Stomach (tissue), 19 donors: ENCODE data around the gene LRP10. TPM values are rescaled to one million over a fixed set of nuclear protein-coding genes. Genes with fewer than 3 reads are reported as not detected.

Experiments
- DNase-seq, 2 donors: peaks; one replicate each; pipeline versions ENCODE4 v3.0.0 to v3.0.0-alpha.2; 2013 to 2019
- H3K27ac ChIP-seq, 5 donors: fragments of 200-600 bp in 4 of 5; sonication (generic) in 4 of 5; one replicate each; pipeline ENCODE4 v1.5.1; 2013 to 2019; ENCODE audit warnings: mild to moderate bottlenecking in 1 of 5, moderate library complexity in 1 of 5
- H3K27me3 ChIP-seq, 3 donors: fragments of 200-600 bp; sonication (generic); one replicate each; pipeline ENCODE4 v1.5.1; 2017 to 2019; ENCODE audit warnings: mixed run types in 1 of 3
- H3K36me3 ChIP-seq, 4 donors: fragments of 200-600 bp; sonication (generic); 1 replicate in 3 of 4; 2 replicates in 1 of 4; pipeline ENCODE4 v1.5.1; 2016 to 2019
- H3K4me1 ChIP-seq, 4 donors: fragments of 200-600 bp; sonication (generic); one replicate each; pipeline ENCODE4 v1.5.1; 2016 to 2019
- H3K4me3 ChIP-seq, 4 donors: fragments of 200-600 bp; sonication (generic) in 3 of 4; one replicate each; pipeline ENCODE4 v1.5.1; 2016 to 2019; ENCODE audit warnings: mild to moderate bottlenecking in 1 of 4
- H3K9me3 ChIP-seq, 4 donors: fragments of 200-600 bp; sonication (generic); one replicate each; pipeline ENCODE4 v1.5.1; 2016 to 2019
- EP300 ChIP-seq: sonication (generic); formaldehyde crosslinking; IDR thresholded peaks from one replicate; pipeline ENCODE4 v1.6.1; 2017; ENCODE audit warnings: antibody characterized with exemption
- POLR2A ChIP-seq, 4 donors: fragments of 450-650 bp; IDR thresholded peaks; one replicate each; pipeline ENCODE4 v1.6.1; 2016; ENCODE audit warnings: antibody characterized with exemption in 4 of 4, control low read depth in 2 of 4, mild to moderate bottlenecking in 1 of 4, moderate library complexity in 1 of 4
- POLR2AphosphoS5 ChIP-seq, 3 donors: sonication (generic); formaldehyde crosslinking; IDR thresholded peaks; one replicate each; pipeline ENCODE4 v1.6.1; 2016; ENCODE audit warnings: antibody characterized with exemption in 3 of 3
- WGBS, 5 donors: extraction: QIAGEN DNeasy Blood & Tissue Kit in 3 of 5; methylation state at CpG; one replicate each; pipeline versions ENCODE4 v1.1.5 to v1.1.7; 2013 to 2018; 5-methylcytosine and 5-hydroxymethylcytosine counted together
- intact Hi-C: fragments of 100-400 bp; cut with DNase I; formaldehyde crosslinking; loops from one replicate; pipeline ENCODE4 v1.15.1; 2023; ENCODE audit warnings: low total_unique reads
- long read RNA-seq, 10 donors: transcript quantifications; one replicate each; lab custom pipeline, GENCODE V29; 2026
- polyA plus RNA-seq, 3 donors: library from polyadenylated mRNA; stranded (reverse); fragments of 200-250 nt; gene quantifications; one replicate each; pipeline ENCODE4 v1.2.3, GENCODE V29; 2013
- total RNA-seq, 5 donors: library from RNA; depleted of rRNA; stranded (reverse); fragments of >200 nt; gene quantifications; one replicate each; pipeline versions ENCODE4 v1.1.0 to v1.2.3, GENCODE V29; 2014 to 2016
- TF ChIP-seq, protein P1 (sequence below), 7 experiments: fragments of 450-650 bp in 4 of 7; fragments of 200-600 bp in 3 of 7; sonication (generic) in 3 of 7; IDR thresholded peaks; one replicate each; pipeline ENCODE4 v1.5.1; 2016 to 2019; ENCODE audit warnings: antibody characterized with exemption in 7 of 7, control low read depth in 2 of 7, mild to moderate bottlenecking in 1 of 7
- donor health status: healthy with polysubstance abuse.
- donor health status: Bipolar disorder and iron deficiency.
- donor health status: healthy.

The LRP10 gene
- 100 to 1,000 TPM in 3 of 5 donors, 10 to 100 TPM in 2; 37.1 to 277 (median 112) TPM for total RNA-seq
- 10 to 100 TPM; 25.1 to 47.3 (median 26.9) TPM for polyA plus RNA-seq
- long read RNA-seq, donor 1, full-length matches to known transcripts: 7 of 33 reads
- long read RNA-seq, donor 1, partial matches to known transcripts: 26 of 33 reads
- long read RNA-seq, donor 1, other reads (novel, unspliced or antisense): 0 of 33 reads
- long read RNA-seq, donor 2, full-length matches to known transcripts: 12 of 12 reads
- long read RNA-seq, donor 2, partial matches to known transcripts: 0 of 12 reads
- long read RNA-seq, donor 2, other reads (novel, unspliced or antisense): 0 of 12 reads
- long read RNA-seq, donor 3, full-length matches to known transcripts: 8 of 14 reads
- long read RNA-seq, donor 3, partial matches to known transcripts: 6 of 14 reads
- long read RNA-seq, donor 3, other reads (novel, unspliced or antisense): 0 of 14 reads
- long read RNA-seq, donor 4: 0 reads
- long read RNA-seq, donor 5, full-length matches to known transcripts: 10 of 21 reads
- long read RNA-seq, donor 5, partial matches to known transcripts: 11 of 21 reads
- long read RNA-seq, donor 5, other reads (novel, unspliced or antisense): 0 of 21 reads
- long read RNA-seq, donor 6, full-length matches to known transcripts: 28 of 71 reads
- long read RNA-seq, donor 6, partial matches to known transcripts: 43 of 71 reads
- long read RNA-seq, donor 6, other reads (novel, unspliced or antisense): 0 of 71 reads
- long read RNA-seq, donor 7, full-length matches to known transcripts: 21 of 68 reads
- long read RNA-seq, donor 7, partial matches to known transcripts: 47 of 68 reads
- long read RNA-seq, donor 7, other reads (novel, unspliced or antisense): 0 of 68 reads
- long read RNA-seq, donor 8, full-length matches to known transcripts: 12 of 28 reads
- long read RNA-seq, donor 8, partial matches to known transcripts: 16 of 28 reads
- long read RNA-seq, donor 8, other reads (novel, unspliced or antisense): 0 of 28 reads
- long read RNA-seq, donor 9, full-length matches to known transcripts: 7 of 62 reads
- long read RNA-seq, donor 9, partial matches to known transcripts: 55 of 62 reads
- long read RNA-seq, donor 9, other reads (novel, unspliced or antisense): 0 of 62 reads
- long read RNA-seq, donor 10, full-length matches to known transcripts: 4 of 4 reads
- long read RNA-seq, donor 10, partial matches to known transcripts: 0 of 4 reads
- long read RNA-seq, donor 10, other reads (novel, unspliced or antisense): 0 of 4 reads

DNA sequence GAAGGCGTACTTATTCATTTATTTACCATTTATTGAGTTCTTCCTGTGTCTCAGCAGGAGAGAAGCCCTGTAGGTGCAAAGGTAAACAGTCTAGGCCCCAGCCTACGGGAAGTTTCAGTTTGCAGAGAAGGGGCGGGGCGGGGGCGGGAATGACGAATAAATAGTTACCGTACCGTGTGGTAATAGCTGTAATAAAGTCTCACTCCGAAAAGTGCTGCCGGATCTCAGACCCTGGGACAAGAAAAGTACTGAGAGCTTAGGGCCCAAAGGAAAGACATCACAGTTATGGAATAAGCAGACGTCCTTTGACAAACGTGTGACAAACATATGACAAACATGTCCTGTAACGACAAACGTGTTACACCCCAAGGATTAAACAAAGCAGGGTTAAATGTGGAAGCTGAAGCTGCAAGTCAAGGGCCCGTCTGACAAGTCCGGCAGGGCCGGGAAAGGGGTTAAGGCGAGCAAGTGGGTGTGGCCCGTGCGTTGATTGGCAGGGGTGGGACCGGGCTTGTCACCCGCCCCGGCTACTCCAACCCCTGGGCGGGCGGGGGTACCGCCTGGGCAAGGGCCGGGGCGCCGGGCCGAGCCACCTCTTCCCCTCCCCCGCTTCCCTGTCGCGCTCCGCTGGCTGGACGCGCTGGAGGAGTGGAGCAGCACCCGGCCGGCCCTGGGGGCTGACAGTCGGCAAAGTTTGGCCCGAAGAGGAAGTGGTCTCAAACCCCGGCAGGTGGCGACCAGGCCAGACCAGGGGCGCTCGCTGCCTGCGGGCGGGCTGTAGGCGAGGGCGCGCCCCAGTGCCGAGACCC is at the start of gene LRP10:
LRP10 (plus strand) TSS at position 517 of the 809 bp plus-strand sequence. CDS start 564 bp downstream, outside the sequence.
- Histone ChIP-seq H3K4me3 (peak within 1 kb of the TSS; percentile 70 to 99 (median 92)), H3K27me3 (no peaks in the 10 kb centered on the region), H3K36me3 (peaks cover 25 to 34% (median 34%) of the 10 kb centered on the region in 4 donors), H3K9me3 (no peaks in the 10 kb centered on the region), H3K4me1 (peaks cover 25 to 59% (median 46%) of the 10 kb centered on the region in 4 donors), H3K27ac (peak within 1 kb of the TSS; percentile 94 to 100 (median 99))
- TF ChIP-seq, protein P1, sequence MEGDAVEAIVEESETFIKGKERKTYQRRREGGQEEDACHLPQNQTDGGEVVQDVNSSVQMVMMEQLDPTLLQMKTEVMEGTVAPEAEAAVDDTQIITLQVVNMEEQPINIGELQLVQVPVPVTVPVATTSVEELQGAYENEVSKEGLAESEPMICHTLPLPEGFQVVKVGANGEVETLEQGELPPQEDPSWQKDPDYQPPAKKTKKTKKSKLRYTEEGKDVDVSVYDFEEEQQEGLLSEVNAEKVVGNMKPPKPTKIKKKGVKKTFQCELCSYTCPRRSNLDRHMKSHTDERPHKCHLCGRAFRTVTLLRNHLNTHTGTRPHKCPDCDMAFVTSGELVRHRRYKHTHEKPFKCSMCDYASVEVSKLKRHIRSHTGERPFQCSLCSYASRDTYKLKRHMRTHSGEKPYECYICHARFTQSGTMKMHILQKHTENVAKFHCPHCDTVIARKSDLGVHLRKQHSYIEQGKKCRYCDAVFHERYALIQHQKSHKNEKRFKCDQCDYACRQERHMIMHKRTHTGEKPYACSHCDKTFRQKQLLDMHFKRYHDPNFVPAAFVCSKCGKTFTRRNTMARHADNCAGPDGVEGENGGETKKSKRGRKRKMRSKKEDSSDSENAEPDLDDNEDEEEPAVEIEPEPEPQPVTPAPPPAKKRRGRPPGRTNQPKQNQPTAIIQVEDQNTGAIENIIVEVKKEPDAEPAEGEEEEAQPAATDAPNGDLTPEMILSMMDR (IDR thresholded peaks at IDR 0.05): no peak
- TF ChIP-seq POLR2AphosphoS5 (IDR thresholded peaks at IDR 0.05): peak; percentile 4 to 82 (median 73)
- TF ChIP-seq POLR2A (IDR thresholded peaks at IDR 0.05): peak in 1 of 4 donors; percentile 38
- TF ChIP-seq EP300: no peak
- 0 to 2% (median 0%) methylated on average over 23 to 50 of the region's 50 CpGs for WGBS, 5 donors
- intact Hi-C loops: no loop called here
- DNase-seq: peak; percentile 96 to 97

DNA sequence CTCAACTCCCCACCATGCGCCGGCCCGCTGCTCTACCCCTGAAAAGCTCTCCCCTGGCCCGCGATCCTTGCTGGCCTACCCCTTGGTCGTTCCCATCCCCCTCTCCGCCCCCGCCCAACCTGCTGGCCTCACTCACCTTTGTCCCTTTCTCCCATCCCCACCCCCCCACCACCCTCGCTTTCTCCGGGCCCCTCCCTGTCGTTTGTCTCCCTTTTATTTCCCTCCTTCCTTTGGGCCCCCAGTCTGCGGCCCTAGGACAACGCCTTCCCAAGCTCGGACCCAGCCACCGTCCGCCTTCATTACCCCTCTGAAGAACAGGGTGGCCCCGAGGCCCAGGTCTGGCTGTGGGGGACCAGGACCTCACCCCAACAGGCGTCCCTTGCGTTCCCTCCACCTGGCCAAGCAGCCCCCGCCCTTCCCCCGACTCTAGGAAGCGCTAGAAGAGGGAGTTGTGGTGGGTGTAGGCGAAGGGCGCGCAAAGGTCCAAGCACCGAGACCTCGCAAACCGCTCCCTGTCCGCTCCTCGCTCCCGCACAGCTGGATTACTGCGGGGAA is 49.4 kb upstream of the LRP10 start:
- TF ChIP-seq POLR2AphosphoS5 (IDR thresholded peaks at IDR 0.05): no peak
- no peak for TF ChIP-seq EP300
- TF ChIP-seq, protein P1 (IDR thresholded peaks at IDR 0.05): no peak
- no peak for TF ChIP-seq POLR2A (IDR thresholded peaks at IDR 0.05)
- Histone ChIP-seq H3K27me3 (no peaks in the 10 kb centered on the region), H3K4me1 (peaks cover 36 to 78% (median 65%) of the 10 kb centered on the region in 4 donors), H3K27ac (peak overlapping the region; percentile 82 to 91 (median 87)), H3K4me3 (peak overlapping the region; percentile 43 to 53 (median 44)), H3K36me3 (no peaks in the 10 kb centered on the region), H3K9me3 (no peaks in the 10 kb centered on the region)
- intact Hi-C loops: no loop called here
- DNase-seq: peak in 1 of 2 donors; percentile 78
- 37 to 51% (median 43%) methylated on average over 28 to 32 of the region's 32 CpGs for WGBS, 5 donors

DNA sequence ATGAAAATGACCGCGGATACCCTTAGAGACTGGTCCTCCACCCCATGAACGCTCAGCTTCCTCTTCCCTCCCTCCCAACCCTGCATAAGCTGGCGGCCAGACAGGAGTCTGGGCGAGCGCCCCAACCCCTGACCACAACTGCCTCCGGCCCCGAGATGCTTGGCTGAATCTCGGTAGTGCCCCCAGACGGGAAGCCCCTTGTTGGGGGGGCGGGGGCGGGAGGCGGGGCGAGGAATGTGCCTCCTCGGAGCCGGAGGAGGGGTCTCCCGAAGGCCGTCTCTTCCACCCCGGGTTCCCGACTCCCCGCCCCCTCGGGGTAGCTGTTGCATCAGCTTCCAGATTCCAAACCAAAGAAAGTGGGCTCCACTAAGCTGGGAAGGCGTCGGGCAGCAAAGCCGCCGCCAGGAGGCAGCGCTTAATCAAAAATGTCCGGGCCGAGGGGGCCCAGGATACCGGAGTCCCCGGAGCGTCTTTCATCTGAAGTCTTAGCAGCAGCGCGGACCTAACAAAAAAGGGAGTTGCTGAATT is 48.9 kb upstream of the LRP10 start:
- intact Hi-C loops: no loop called here
- TF ChIP-seq POLR2AphosphoS5 (IDR thresholded peaks at IDR 0.05): peak in 2 of 3 donors; percentile 23 to 31
- TF ChIP-seq EP300: no peak
- TF ChIP-seq, protein P1 (IDR thresholded peaks at IDR 0.05): peak in 5 of 7 experiments; percentile 76 to 89 (median 78)
- no peak for TF ChIP-seq POLR2A (IDR thresholded peaks at IDR 0.05)
- H3K9me3 ChIP-seq: no peaks in the 10 kb centered on the region
- H3K4me3 ChIP-seq: peak overlapping the region; percentile 43 to 53 (median 44)
- peak overlapping the region; percentile 82 to 91 (median 87) for H3K27ac ChIP-seq
- WGBS, 5 donors: 0 to 2% (median 1%) methylated on average over 33 to 34 of the region's 34 CpGs
- no peaks in the 10 kb centered on the region for H3K36me3 ChIP-seq
- peak; percentile 74 to 95 for DNase-seq
- H3K27me3 ChIP-seq: no peaks in the 10 kb centered on the region
- H3K4me1 ChIP-seq: peaks cover 32 to 72% (median 63%) of the 10 kb centered on the region in 4 donors
